HEK293 (cell line): ENCODE measurements around the gene NKX6-1.

Source experiments
- CTCF ChIA-PET: fragments of 350-600 bp; formaldehyde crosslinking; extraction: SDS; loops from one replicate; lab custom pipeline; 2021; ENCODE audit warnings: antibody characterized with exemption; lab: Yijun Ruan, JAX
- POLR2A ChIA-PET: fragments of 300-600 bp; formaldehyde crosslinking; extraction: SDS; loops from one replicate; lab custom pipeline; 2020; ENCODE audit warnings: antibody characterized with exemption, inconsistent platforms; lab: Yijun Ruan, JAX
- H3K27ac ChIP-seq: fragments of 200-500 bp; sonication (Bioruptor generic); 2 replicates; pipeline ENCODE4 v1.5.1; 2014; ENCODE audit warnings: low read depth, low read length, control low read depth, inconsistent platforms; ENCODE audit errors: extremely low read depth
- H3K36me3 ChIP-seq, 2 experiments: fragments of 200-500 bp in 1 of 2; sonication (Bioruptor generic) in 1 of 2; 1 replicate in 1 of 2; 2 replicates in 1 of 2; pipeline ENCODE4 v1.5.1; 2014 to 2017; ENCODE audit warnings: inconsistent platforms in 2 of 2, low read length in 2 of 2; ENCODE audit not compliant: control insufficient read depth in 2 of 2, insufficient read depth in 1 of 2
- H3K4me1 ChIP-seq: fragments of 200-500 bp; sonication (Bioruptor generic); 2 replicates; pipeline ENCODE4 v1.5.1; 2014; ENCODE audit warnings: mild to moderate bottlenecking, low read length, inconsistent platforms; ENCODE audit not compliant: control insufficient read depth, insufficient read depth
- H3K4me3 ChIP-seq: 2 replicates; pipeline ENCODE4 v1.5.1; 2011; ENCODE audit warnings: low read depth, mild to moderate bottlenecking, control low read depth, low read length, moderate library complexity
- H3K9me3 ChIP-seq: fragments of 200-500 bp; sonication (Bioruptor generic); 2 replicates; pipeline ENCODE4 v1.5.1; 2014; ENCODE audit warnings: low read depth, low read length, inconsistent platforms; ENCODE audit not compliant: control insufficient read depth, insufficient read depth
- CTCF ChIP-seq: fragments of 450-650 bp; formaldehyde crosslinking; IDR thresholded peaks from 2 replicates; pipeline ENCODE4 v1.5.1; 2016; ENCODE audit warnings: missing biosample characterization, missing genetic modification characterization
- ELK4 ChIP-seq: IDR thresholded peaks from 2 replicates; pipeline ENCODE4 v1.6.1; 2011; ENCODE audit warnings: mild to moderate bottlenecking, low read depth, low read length, borderline replicate concordance
- GFI1B ChIP-seq: fragments of 450-650 bp; formaldehyde crosslinking; IDR thresholded peaks from 2 replicates; pipeline ENCODE4 v1.5.1; 2016; ENCODE audit warnings: missing biosample characterization, missing genetic modification characterization
- GLIS1 ChIP-seq: fragments of 450-650 bp; formaldehyde crosslinking; IDR thresholded peaks from 2 replicates; pipeline ENCODE4 v1.5.1; 2016; ENCODE audit warnings: missing biosample characterization, missing genetic modification characterization
- KLF10 ChIP-seq: fragments of 450-650 bp; IDR thresholded peaks from 2 replicates; pipeline ENCODE4 v1.5.1; 2018; ENCODE audit warnings: missing biosample characterization, mild to moderate bottlenecking, missing genetic modification characterization
- PRDM1 ChIP-seq: fragments of 450-650 bp; formaldehyde crosslinking; IDR thresholded peaks from 2 replicates; pipeline ENCODE4; 2016; ENCODE audit warnings: missing biosample characterization, missing genetic modification characterization
- PRDM6 ChIP-seq: fragments of 450-650 bp; formaldehyde crosslinking; IDR thresholded peaks from 2 replicates; pipeline ENCODE4 v1.5.1; 2017; ENCODE audit warnings: missing biosample characterization, missing genetic modification characterization
- TRIM28 ChIP-seq: IDR thresholded peaks from 2 replicates; pipeline ENCODE4 v1.6.1; 2011; ENCODE audit warnings: low read length, control low read depth, borderline replicate concordance
- TSHZ1 ChIP-seq: fragments of 450-650 bp; formaldehyde crosslinking; IDR thresholded peaks from 2 replicates; pipeline ENCODE4 v1.5.1; 2016; ENCODE audit warnings: missing biosample characterization, missing genetic modification characterization, borderline replicate concordance
- ZBTB17 ChIP-seq: fragments of 450-650 bp; formaldehyde crosslinking; IDR thresholded peaks from 2 replicates; pipeline ENCODE4 v1.5.1; 2016; ENCODE audit warnings: missing biosample characterization, missing genetic modification characterization
- ZBTB44 ChIP-seq: fragments of 450-650 bp; IDR thresholded peaks from 2 replicates; pipeline ENCODE4 v1.5.1; 2018; ENCODE audit warnings: missing biosample characterization, mild to moderate bottlenecking, missing genetic modification characterization
- ZBTB7A ChIP-seq: fragments of 450-650 bp; formaldehyde crosslinking; IDR thresholded peaks from 2 replicates; pipeline ENCODE4 v1.5.1; 2016; ENCODE audit warnings: low read depth, missing biosample characterization, missing genetic modification characterization
- ZNF366 ChIP-seq: fragments of 450-650 bp; formaldehyde crosslinking; conservative IDR thresholded peaks from 2 replicates; pipeline ENCODE4 v1.5.1; 2016; ENCODE audit warnings: missing biosample characterization, missing genetic modification characterization
- ZNF529 ChIP-seq: fragments of 450-650 bp; formaldehyde crosslinking; IDR thresholded peaks from 2 replicates; pipeline ENCODE4 v1.5.1; 2017; ENCODE audit warnings: missing genetic modification characterization, missing biosample characterization; ENCODE audit not compliant: insufficient replicate concordance
- ZNF670 ChIP-seq: fragments of 450-650 bp; formaldehyde crosslinking; IDR thresholded peaks from 2 replicates; pipeline ENCODE4 v1.5.1; 2016; ENCODE audit warnings: missing biosample characterization, missing genetic modification characterization, low read depth
- ZNF792 ChIP-seq: fragments of 450-650 bp; formaldehyde crosslinking; IDR thresholded peaks from 2 replicates; pipeline ENCODE4 v1.5.1; 2016; ENCODE audit warnings: missing biosample characterization, missing genetic modification characterization
- ZXDB ChIP-seq: fragments of 450-650 bp; formaldehyde crosslinking; IDR thresholded peaks from 2 replicates; pipeline ENCODE4 v1.5.1; 2016; ENCODE audit warnings: missing biosample characterization, missing genetic modification characterization

NKX6-1 gene

GRCh38 chr4:84479663-84480062 lies 19.4 kb downstream of the NKX6-1 start (continued):
- TF ChIP-seq ZNF792 (tag by site-specific recombination): no peak
- TF ChIP-seq ZNF529 (tag by site-specific recombination): no peak
- 0 out of 2 replicates have a peak, but pooled peaks have one; percentile 16 for TF ChIP-seq ZBTB17 (tag by site-specific recombination)
- no peak for TF ChIP-seq ZNF670 (tag by site-specific recombination)
- TF ChIP-seq ZXDB: no peak
- TF ChIP-seq CTCF (tag by site-specific recombination): peak; percentile 68
- no peak for TF ChIP-seq PRDM1 (tag by site-specific recombination)
- TF ChIP-seq GFI1B (tag by site-specific recombination): no peak
- TF ChIP-seq TRIM28: no peak
- no peak for TF ChIP-seq TSHZ1 (tag by site-specific recombination)
- TF ChIP-seq GLIS1 (tag by site-specific recombination): no peak
- no peak for TF ChIP-seq KLF10
- TF ChIP-seq ZBTB44 (tag by site-specific recombination): no peak
- TF ChIP-seq ZNF366 (tag by site-specific recombination): no peak
- no peak for TF ChIP-seq ZBTB7A (tag by site-specific recombination)
- TF ChIP-seq, all 188 proteins: peak for 4

GRCh38 chr4:84477738-84478137 lies 21.4 kb downstream of the NKX6-1 start:
- no peak overlapping the region for H3K27ac ChIP-seq
- POLR2A ChIA-PET: no interaction called here
- no peaks in the 10 kb centered on the region for H3K36me3 ChIP-seq
- no peaks in the 10 kb centered on the region for H3K9me3 ChIP-seq
- TF ChIP-seq PRDM6 (tag by site-specific recombination) (peak; percentile 55), ELK4 (no peak)
- H3K4me1 ChIP-seq: peaks cover 6% of the 10 kb centered on the region; the same call in 1 of the 2 replicates
- CTCF ChIA-PET: no interaction called here
- no peak overlapping the region for H3K4me3 ChIP-seq
